ENCODE measurements around the gene ROR2. TPM values are rescaled to one million over a fixed set of nuclear protein-coding genes. Genes with fewer than 3 reads are reported as not detected.
A peak's percentile ranks its signal among the peaks of the same experiment; 100 is the strongest.

Gene ROR2
- total and polyA plus RNA-seq, 10 donors, result 0.65 to 15.6 (median 6.0) TPM

DNA sequence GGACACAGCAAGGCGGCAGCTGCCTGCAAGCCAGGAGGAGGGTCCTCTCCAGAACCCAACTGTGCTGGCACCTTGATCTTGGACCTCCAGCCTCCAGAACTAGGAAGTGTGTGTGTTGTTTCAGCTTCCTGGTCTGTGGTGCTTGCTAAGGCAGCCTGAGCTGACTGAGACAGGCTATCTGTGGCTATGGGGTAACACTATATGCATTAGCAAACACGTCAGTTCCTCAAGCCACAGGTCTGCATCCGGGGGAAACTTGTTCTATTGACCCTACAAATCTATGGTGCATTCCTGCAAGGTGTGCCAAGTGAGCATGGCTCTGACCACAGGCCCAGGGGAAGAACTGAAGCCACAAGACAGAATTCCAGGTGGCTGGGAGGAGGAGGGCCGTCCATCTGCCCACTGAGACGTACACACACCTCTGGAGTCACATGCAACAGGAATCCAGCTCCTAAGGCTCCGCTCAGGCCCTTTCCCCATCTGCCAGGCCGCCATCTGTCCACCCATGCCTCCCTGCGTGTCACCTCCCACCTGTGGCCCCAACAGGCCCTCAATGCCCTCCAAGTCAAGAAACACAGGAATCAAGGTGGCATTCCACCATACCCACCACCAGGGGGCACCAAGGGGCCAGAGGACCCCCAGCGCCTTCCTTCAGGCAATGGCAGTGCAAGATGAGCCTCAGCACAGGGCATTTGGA, 174.9 kb downstream of the ROR2 start:
- intact Hi-C loops (cut with DNase I; ENCODE audit: low total_unique reads), result loop anchor here (10.0 kb wide), 1 partner anchor 180 kb away; the partner anchor contains the start of gene ROR2
- Histone ChIP-seq H3K9me3 (no peaks in the 10 kb centered on the region), H3K27me3 (replicated peaks in 1 of 7) (peaks cover 0 to 35% (median 3%) of the 10 kb centered on the region in 7 donors), H3K4me3 (no peak overlapping the region), H3K27ac (no peak overlapping the region), H3K36me3 (no peaks in the 10 kb centered on the region), H3K4me1 (peaks cover 0 to 17% (median 5%) of the 10 kb centered on the region in 6 donors)
- TF ChIP-seq, protein P1, sequence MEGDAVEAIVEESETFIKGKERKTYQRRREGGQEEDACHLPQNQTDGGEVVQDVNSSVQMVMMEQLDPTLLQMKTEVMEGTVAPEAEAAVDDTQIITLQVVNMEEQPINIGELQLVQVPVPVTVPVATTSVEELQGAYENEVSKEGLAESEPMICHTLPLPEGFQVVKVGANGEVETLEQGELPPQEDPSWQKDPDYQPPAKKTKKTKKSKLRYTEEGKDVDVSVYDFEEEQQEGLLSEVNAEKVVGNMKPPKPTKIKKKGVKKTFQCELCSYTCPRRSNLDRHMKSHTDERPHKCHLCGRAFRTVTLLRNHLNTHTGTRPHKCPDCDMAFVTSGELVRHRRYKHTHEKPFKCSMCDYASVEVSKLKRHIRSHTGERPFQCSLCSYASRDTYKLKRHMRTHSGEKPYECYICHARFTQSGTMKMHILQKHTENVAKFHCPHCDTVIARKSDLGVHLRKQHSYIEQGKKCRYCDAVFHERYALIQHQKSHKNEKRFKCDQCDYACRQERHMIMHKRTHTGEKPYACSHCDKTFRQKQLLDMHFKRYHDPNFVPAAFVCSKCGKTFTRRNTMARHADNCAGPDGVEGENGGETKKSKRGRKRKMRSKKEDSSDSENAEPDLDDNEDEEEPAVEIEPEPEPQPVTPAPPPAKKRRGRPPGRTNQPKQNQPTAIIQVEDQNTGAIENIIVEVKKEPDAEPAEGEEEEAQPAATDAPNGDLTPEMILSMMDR (IDR thresholded peaks at IDR 0.05 in 8 of 11, conservative IDR thresholded peaks at IDR 0.05 in 3 of 11), result peak; percentile 23 to 79 (median 65)
- no peak for TF ChIP-seq POLR2A (IDR thresholded peaks at IDR 0.05)
- TF ChIP-seq POLR2AphosphoS5 (IDR thresholded peaks at IDR 0.05), result no peak
- DNase-seq, result peak; percentile 83
- 61 to 79% (median 67%) methylated on average over 5 to 9 of the region's 9 CpGs for WGBS, 5 donors

DNA sequence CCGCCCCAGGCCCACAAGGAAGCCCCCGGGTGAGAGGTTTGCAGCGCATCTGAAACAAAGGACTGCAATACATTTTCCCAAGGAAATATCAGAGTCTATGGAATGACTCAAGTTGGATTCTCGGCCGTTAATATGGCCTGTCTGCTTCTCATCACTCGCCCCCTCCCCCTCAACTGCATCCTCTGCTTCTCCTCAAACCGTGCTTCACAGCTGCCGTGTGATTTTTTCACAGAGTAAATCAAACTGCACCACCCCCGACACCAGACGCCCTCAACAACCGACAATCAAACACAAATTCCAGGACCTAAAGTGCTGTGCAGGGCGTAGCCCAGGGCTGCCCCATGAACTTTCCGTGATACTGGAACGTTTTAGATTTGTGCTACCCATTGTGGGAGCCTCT, 176.9 kb downstream of the ROR2 start:
- Histone ChIP-seq H3K9me3 (no peaks in the 10 kb centered on the region), H3K27ac (no peak overlapping the region), H3K4me1 (peaks cover 0 to 17% (median 5%) of the 10 kb centered on the region in 6 donors), H3K36me3 (no peaks in the 10 kb centered on the region), H3K27me3 (replicated peaks in 1 of 7) (peaks cover 0 to 51% (median 3%) of the 10 kb centered on the region in 7 donors), H3K4me3 (no peak overlapping the region)
- no peak for TF ChIP-seq POLR2AphosphoS5 (IDR thresholded peaks at IDR 0.05)
- TF ChIP-seq, protein P1 (IDR thresholded peaks at IDR 0.05 in 8 of 11, conservative IDR thresholded peaks at IDR 0.05 in 3 of 11), result no peak
- no peak for TF ChIP-seq POLR2A (IDR thresholded peaks at IDR 0.05)
- no peak for DNase-seq
- WGBS, 5 donors, result 61 to 83% (median 69%) methylated on average over 14 of the region's 14 CpGs
- intact Hi-C loops (cut with DNase I; ENCODE audit: low total_unique reads), result loop anchor here (10.0 kb wide), 1 partner anchor 182 kb away; the partner anchor contains the start of gene ROR2

DNA sequence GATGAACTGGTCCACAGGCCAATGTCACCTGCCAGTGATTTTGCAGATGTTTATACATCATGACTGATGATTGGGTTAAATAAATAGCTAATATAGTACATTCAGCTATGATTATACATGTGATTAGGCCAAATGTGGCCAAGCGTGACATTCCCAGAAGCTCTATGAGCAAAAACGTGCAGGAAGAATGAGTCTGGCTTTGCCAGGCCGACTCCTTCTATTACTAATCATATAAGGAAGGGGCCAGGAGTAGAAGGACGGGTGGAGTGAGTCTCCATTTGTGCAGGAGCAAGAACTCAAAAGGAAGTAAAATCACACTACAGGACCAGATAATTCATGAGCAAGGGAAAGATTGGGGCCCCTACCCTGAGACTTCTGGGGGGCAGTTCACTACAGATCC, 178.2 kb downstream of the ROR2 start:
- Histone ChIP-seq H3K36me3 (no peaks in the 10 kb centered on the region), H3K4me3 (no peak overlapping the region), H3K27me3 (replicated peaks in 1 of 7) (peaks cover 0 to 63% (median 3%) of the 10 kb centered on the region in 7 donors), H3K4me1 (peaks cover 0 to 9% (median 5%) of the 10 kb centered on the region in 6 donors), H3K9me3 (no peaks in the 10 kb centered on the region), H3K27ac (peak overlapping the region in 2 of 8 donors; percentile 1 to 29)
- intact Hi-C loops (cut with DNase I; ENCODE audit: low total_unique reads), result loop anchor here (10.0 kb wide), 1 partner anchor 183 kb away; the partner anchor contains the start of gene ROR2
- 69 to 88% (median 75%) methylated on average over 4 of the region's 4 CpGs for WGBS, 5 donors
- no peak for TF ChIP-seq POLR2AphosphoS5 (IDR thresholded peaks at IDR 0.05)
- TF ChIP-seq, protein P1 (IDR thresholded peaks at IDR 0.05 in 8 of 11, conservative IDR thresholded peaks at IDR 0.05 in 3 of 11), result no peak
- TF ChIP-seq POLR2A (IDR thresholded peaks at IDR 0.05), result no peak
- no peak for DNase-seq

DNA sequence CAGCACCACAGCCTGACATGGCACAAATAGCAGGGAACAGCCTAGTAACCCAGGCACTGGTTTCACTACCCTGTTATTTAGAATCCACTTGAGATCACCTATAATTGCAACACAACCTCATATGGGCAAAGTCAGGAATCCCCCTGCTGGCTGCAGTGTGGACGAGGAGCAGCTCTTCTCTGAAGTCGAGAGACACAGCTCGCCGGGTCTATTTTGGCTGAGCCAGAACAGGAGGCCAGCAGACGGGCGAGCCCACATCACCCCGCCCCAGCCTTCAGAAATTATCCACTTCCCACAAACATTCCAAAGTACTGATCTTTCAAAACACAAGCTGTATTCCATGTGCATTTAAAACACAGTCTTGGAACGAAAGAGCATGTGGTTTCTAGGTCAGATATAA, 179.0 kb downstream of the ROR2 start:
- H3K4me3 ChIP-seq, result no peak overlapping the region
- H3K4me1 ChIP-seq, result peaks cover 0 to 6% (median 0%) of the 10 kb centered on the region in 6 donors
- intact Hi-C loops (cut with DNase I; ENCODE audit: low total_unique reads), result loop anchor here (10.0 kb wide), 1 partner anchor 184 kb away; the partner anchor contains the start of gene ROR2
- whole genome bisulfite sequencing, 5 donors, result 61 to 78% (median 67%) methylated on average over 8 of the region's 8 CpGs
- TF ChIP-seq, protein P1 (IDR thresholded peaks at IDR 0.05 in 8 of 11, conservative IDR thresholded peaks at IDR 0.05 in 3 of 11), result no peak
- TF ChIP-seq POLR2A (IDR thresholded peaks at IDR 0.05) (no peak), POLR2AphosphoS5 (IDR thresholded peaks at IDR 0.05) (no peak)
- no peaks in the 10 kb centered on the region for H3K9me3 ChIP-seq
- no peaks in the 10 kb centered on the region for H3K36me3 ChIP-seq
- H3K27me3 ChIP-seq (replicated peaks in 1 of 7), result peaks cover 0 to 66% (median 3%) of the 10 kb centered on the region in 7 donors
- H3K27ac ChIP-seq, result peak overlapping the region in 2 of 8 donors; percentile 1 to 29
- no peak for DNase-seq
